Astrocyte (in vitro differentiated cells and primary cell): Measurements from ENCODE around the gene RPLP1. TPM values are rescaled to one million over a fixed set of nuclear protein-coding genes. Genes with fewer than 3 reads are reported as not detected.

Experiments used
- DNase-seq: peaks from one replicate; pipeline ENCODE4 v3.0.0-alpha.2; 2010; ENCODE audit warnings: low read depth
- FAIRE-seq: peaks from 2 replicates; lab custom pipeline; 2011; peaks lifted over from hg19 to GRCh38; lab: Jason Lieb, UNC
- H2AFZ ChIP-seq: 2 replicates; pipeline ENCODE4 v1.6.0; 2012; ENCODE audit warnings: low read depth, low read length, inconsistent platforms
- H3K27ac ChIP-seq: 2 replicates; pipeline ENCODE4 v1.5.1; 2011; ENCODE audit warnings: low read depth, low read length, inconsistent platforms
- H3K27me3 ChIP-seq: 2 replicates; pipeline ENCODE4 v1.6.0; 2011; ENCODE audit warnings: low read length, inconsistent platforms; ENCODE audit not compliant: insufficient read depth
- H3K36me3 ChIP-seq: 2 replicates; pipeline ENCODE4 v1.5.1; 2011; ENCODE audit warnings: low read length, inconsistent platforms; ENCODE audit not compliant: insufficient read depth
- H3K4me1 ChIP-seq: 2 replicates; pipeline ENCODE4 v1.5.1; 2011; ENCODE audit warnings: low read length, inconsistent platforms; ENCODE audit not compliant: insufficient read depth
- H3K4me2 ChIP-seq: 2 replicates; pipeline ENCODE4 v1.6.0; 2012; ENCODE audit warnings: low read length, inconsistent platforms
- H3K4me3 ChIP-seq: 2 replicates; pipeline ENCODE4 v1.5.1; 2011; ENCODE audit warnings: low read depth, mild to moderate bottlenecking, low read length, inconsistent platforms; ENCODE audit not compliant: insufficient read depth
- H3K79me2 ChIP-seq: 2 replicates; pipeline ENCODE4 v1.6.0; 2012; ENCODE audit warnings: mild to moderate bottlenecking, low read length, inconsistent platforms; ENCODE audit not compliant: insufficient read depth
- H3K9ac ChIP-seq: 2 replicates; pipeline ENCODE4 v1.6.0; 2012; ENCODE audit warnings: mild to moderate bottlenecking, low read length, inconsistent platforms
- H3K9me3 ChIP-seq: 2 replicates; pipeline ENCODE4 v1.5.1; 2012; ENCODE audit warnings: low read depth, mild to moderate bottlenecking, low read length, inconsistent platforms; ENCODE audit not compliant: insufficient read depth
- H4K20me1 ChIP-seq: 2 replicates; pipeline ENCODE4 v1.6.0; 2012; ENCODE audit warnings: low read length, inconsistent platforms; ENCODE audit not compliant: insufficient read depth
- H3K27ac Mint-ChIP-seq: one replicate; pipeline ENCODE4 v1.8.0; 2021; ENCODE audit warnings: mild to moderate bottlenecking, mixed read lengths; ENCODE audit not compliant: unreplicated experiment
- H3K27me3 Mint-ChIP-seq: one replicate; pipeline ENCODE4 v1.8.0; 2021; ENCODE audit warnings: low read depth, mixed read lengths; ENCODE audit not compliant: unreplicated experiment
- H3K36me3 Mint-ChIP-seq: one replicate; pipeline ENCODE4 v1.8.0; 2021; ENCODE audit warnings: low read depth, mixed read lengths; ENCODE audit not compliant: unreplicated experiment
- H3K4me1 Mint-ChIP-seq: one replicate; pipeline ENCODE4 v1.8.0; 2021; ENCODE audit warnings: low read depth, mixed read lengths; ENCODE audit not compliant: unreplicated experiment
- H3K4me3 Mint-ChIP-seq: one replicate; pipeline ENCODE4 v1.8.0; 2021; ENCODE audit warnings: mild to moderate bottlenecking, moderate library complexity, mixed read lengths; ENCODE audit not compliant: unreplicated experiment
- H3K9me3 Mint-ChIP-seq: one replicate; pipeline ENCODE4 v1.8.0; 2021; ENCODE audit warnings: mild to moderate bottlenecking, mixed read lengths; ENCODE audit not compliant: unreplicated experiment
- EZH2 ChIP-seq: IDR thresholded peaks from 2 replicates; pipeline ENCODE4 v1.6.1; 2012; ENCODE audit warnings: mild to moderate bottlenecking, low read length, inconsistent platforms; ENCODE audit not compliant: insufficient read depth
- total RNA-seq: library from RNA; stranded (reverse); gene quantifications from 2 replicates; pipeline ENCODE4 v1.2.1, GENCODE V29; 2021
- TF ChIP-seq, protein P1 (sequence below): IDR thresholded peaks from 2 replicates; pipeline ENCODE4 v1.5.1; 2011; ENCODE audit warnings: low read depth, mild to moderate bottlenecking, inconsistent platforms, low read length, moderate library complexity; ENCODE audit not compliant: insufficient read depth

The RPLP1 gene
- total RNA-seq, 1 donor from 2014 or later: 1,465 TPM

DNA sequence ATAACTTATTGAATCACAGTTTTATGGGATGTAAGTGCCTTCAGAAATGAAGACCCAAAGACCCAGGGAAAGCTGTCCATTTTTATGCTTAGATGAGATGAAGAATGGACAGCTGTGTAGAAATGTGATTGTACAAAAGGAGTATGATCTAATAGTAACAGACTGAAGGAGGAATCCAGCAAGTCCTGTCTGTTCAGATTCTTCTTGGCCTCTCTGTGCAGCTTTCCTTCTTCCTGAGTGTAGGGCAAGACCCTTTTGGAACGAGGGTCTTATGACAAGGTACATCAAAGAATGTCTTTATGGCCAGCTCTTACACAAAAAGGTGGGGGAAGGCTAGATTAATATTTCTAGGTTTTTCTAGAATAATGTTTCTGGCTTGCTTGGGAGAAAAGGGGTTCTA lies 39.9 kb upstream of the RPLP1 start:
- peak overlapping the region; percentile 9 for H3K9ac ChIP-seq
- no peak for DNase-seq
- H3K79me2 ChIP-seq: peaks cover 98% of the 10 kb centered on the region
- peak overlapping the region; percentile 50 for H3K27ac Mint-ChIP-seq
- H3K36me3 ChIP-seq: no peaks in the 10 kb centered on the region
- H4K20me1 ChIP-seq: peaks cover 57% of the 10 kb centered on the region
- no peaks in the 10 kb centered on the region for H3K27me3 Mint-ChIP-seq
- peaks cover 24% of the 10 kb centered on the region for H3K4me1 ChIP-seq
- H2AFZ ChIP-seq: no peak overlapping the region
- no peaks in the 10 kb centered on the region for H3K9me3 Mint-ChIP-seq
- no peak overlapping the region for H3K27ac ChIP-seq
- no peaks in the 10 kb centered on the region for H3K27me3 ChIP-seq
- H3K4me3 ChIP-seq: peak overlapping the region; percentile 17
- TF ChIP-seq EZH2: no peak
- TF ChIP-seq, protein P1, sequence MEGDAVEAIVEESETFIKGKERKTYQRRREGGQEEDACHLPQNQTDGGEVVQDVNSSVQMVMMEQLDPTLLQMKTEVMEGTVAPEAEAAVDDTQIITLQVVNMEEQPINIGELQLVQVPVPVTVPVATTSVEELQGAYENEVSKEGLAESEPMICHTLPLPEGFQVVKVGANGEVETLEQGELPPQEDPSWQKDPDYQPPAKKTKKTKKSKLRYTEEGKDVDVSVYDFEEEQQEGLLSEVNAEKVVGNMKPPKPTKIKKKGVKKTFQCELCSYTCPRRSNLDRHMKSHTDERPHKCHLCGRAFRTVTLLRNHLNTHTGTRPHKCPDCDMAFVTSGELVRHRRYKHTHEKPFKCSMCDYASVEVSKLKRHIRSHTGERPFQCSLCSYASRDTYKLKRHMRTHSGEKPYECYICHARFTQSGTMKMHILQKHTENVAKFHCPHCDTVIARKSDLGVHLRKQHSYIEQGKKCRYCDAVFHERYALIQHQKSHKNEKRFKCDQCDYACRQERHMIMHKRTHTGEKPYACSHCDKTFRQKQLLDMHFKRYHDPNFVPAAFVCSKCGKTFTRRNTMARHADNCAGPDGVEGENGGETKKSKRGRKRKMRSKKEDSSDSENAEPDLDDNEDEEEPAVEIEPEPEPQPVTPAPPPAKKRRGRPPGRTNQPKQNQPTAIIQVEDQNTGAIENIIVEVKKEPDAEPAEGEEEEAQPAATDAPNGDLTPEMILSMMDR: no peak
- peak overlapping the region; percentile 93 for H3K4me3 Mint-ChIP-seq
- FAIRE-seq: no peak
- H3K4me2 ChIP-seq: peak overlapping the region; percentile 88
- H3K4me1 Mint-ChIP-seq: peaks cover 25% of the 10 kb centered on the region
- H3K9me3 ChIP-seq: no peaks in the 10 kb centered on the region
- no peaks in the 10 kb centered on the region for H3K36me3 Mint-ChIP-seq

DNA sequence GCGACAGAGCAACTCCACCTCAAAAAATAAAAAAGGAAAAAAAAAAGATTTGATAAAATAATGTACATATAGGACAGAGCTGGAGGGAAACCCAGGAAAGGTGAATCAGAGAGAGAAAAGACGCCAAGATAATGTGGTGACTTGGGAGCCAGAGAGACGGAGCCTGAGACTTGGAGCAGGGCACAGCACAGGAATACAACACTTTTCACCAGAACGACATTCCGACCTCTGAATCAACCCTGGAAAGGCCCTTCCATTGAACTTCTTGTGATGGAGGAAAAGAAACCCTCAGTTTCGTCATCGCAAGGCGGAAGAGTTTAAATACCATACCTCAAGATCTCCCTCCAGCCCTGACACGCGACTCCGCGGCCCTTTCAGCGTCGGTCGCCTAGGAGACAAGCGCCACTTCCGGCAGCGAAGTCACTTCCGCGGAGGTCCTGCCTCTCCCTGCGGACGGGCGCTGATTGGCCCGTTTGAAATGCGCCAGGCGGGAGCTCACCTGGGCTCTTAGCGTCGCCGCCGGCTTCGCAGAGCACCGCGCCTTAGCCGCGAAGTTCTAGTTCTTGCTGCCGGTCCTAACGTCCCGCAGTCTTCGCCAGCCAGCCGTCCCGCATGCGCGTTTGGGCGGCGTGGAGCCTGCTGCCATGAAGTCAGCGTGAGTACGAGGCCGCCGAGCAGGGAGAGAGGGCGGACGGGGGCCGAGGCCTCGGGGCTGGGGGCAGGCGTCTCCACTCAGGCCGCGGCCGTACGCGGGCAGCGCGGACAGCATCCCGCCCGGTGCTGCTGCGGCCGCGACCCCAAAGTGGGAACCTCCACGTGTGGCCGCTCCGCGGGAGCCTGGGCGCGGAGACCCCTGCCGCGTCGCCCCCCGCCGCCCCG lies 38.6 kb upstream of the RPLP1 start, which contains the start of gene KIF23:
Gene KIF23, plus strand, starts transcription at position 528 of the 879 bp plus-strand sequence. Its CDS starts 117 bp downstream, at position 645.
- Mint-ChIP-seq H3K27ac (peak within 1 kb of the TSS; percentile 93), H3K36me3 (no peaks in the 10 kb centered on the region), H3K9me3 (no peaks in the 10 kb centered on the region), H3K27me3 (no peaks in the 10 kb centered on the region), H3K4me1 (peaks cover 28% of the 10 kb centered on the region), H3K4me3 (peak within 1 kb of the TSS; percentile 93)
- Histone ChIP-seq H3K79me2 (peaks cover 98% of the 10 kb centered on the region), H3K4me3 (peak within 1 kb of the TSS; percentile 95), H3K36me3 (peaks cover 10% of the 10 kb centered on the region), H4K20me1 (peaks cover 46% of the 10 kb centered on the region), H2AFZ (peak within 1 kb of the TSS; percentile 73), H3K4me1 (peaks cover 24% of the 10 kb centered on the region), H3K27me3 (no peaks in the 10 kb centered on the region), H3K9ac (peak within 1 kb of the TSS; percentile 92), H3K27ac (peak within 1 kb of the TSS; percentile 90), H3K9me3 (no peaks in the 10 kb centered on the region), H3K4me2 (peak within 1 kb of the TSS; percentile 88)
- FAIRE-seq: no peak
- no peak for TF ChIP-seq EZH2
- TF ChIP-seq, protein P1: no peak
- peak; percentile 90 for DNase-seq
